Measurements from ENCODE around the gene CLDN22. TPM values are rescaled to one million over a fixed set of nuclear protein-coding genes. Genes with fewer than 3 reads are reported as not detected.

Gene CLDN22
- total and polyA plus RNA-seq, 2 of the 8 experiments (the other 6 are each of a cell fraction or from before 2014, with no cell fraction given), result not detected

- no peak for DNase-seq (ENCODE audit: low read depth in 1 of 2, low spot score in 2 of 2)
- no peak overlapping the region for H3K4me2 ChIP-seq (ENCODE audit: insufficient read depth in 1 of 2, low read depth in 2 of 2, low read length in 2 of 2)
- TF ChIP-seq KDM5A (IDR thresholded peaks at IDR 0.05; ENCODE audit: low read length) (no peak), PHF8 (conservative IDR thresholded peaks at IDR 0.05; ENCODE audit: low read depth, low read length) (no peak), TEAD4 (IDR thresholded peaks at IDR 0.05; ENCODE audit: low read depth, low read length) (no peak), SIX5 (IDR thresholded peaks at IDR 0.05; ENCODE audit: low read depth, low read length) (no peak), POLR2A (IDR thresholded peaks at IDR 0.05; ENCODE audit: control extremely low read depth in 1 of 2, low read depth in 2 of 2, low read length in 2 of 2) (no peak), KDM1A (IDR thresholded peaks at IDR 0.05; ENCODE audit: borderline replicate concordance, low read length) (no peak), RFX5 (IDR thresholded peaks at IDR 0.05; ENCODE audit: borderline replicate concordance, low read depth, low read length) (no peak), BCL11A (IDR thresholded peaks at IDR 0.05; ENCODE audit: low read depth in 2 of 2, low read length in 2 of 2) (no peak), RNF2 (IDR thresholded peaks at IDR 0.05; ENCODE audit: borderline replicate concordance, low read depth, low read length, missing control alignments, poor library complexity, severe bottlenecking) (no peak), NANOG (IDR thresholded peaks at IDR 0.05; ENCODE audit: insufficient read depth, low read depth, low read length, poor library complexity, severe bottlenecking) (no peak), EP300 (IDR thresholded peaks at IDR 0.05; ENCODE audit: borderline replicate concordance in 1 of 2, low read depth in 2 of 2, low read length in 2 of 2) (no peak)
- TF ChIP-seq, protein P1, sequence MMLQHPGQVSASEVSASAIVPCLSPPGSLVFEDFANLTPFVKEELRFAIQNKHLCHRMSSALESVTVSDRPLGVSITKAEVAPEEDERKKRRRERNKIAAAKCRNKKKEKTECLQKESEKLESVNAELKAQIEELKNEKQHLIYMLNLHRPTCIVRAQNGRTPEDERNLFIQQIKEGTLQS (IDR thresholded peaks at IDR 0.05; ENCODE audit: insufficient read depth, low read depth, low read length), result no peak
Observed at GRCh38 chr4:183356173-183356830, 36.2 kb upstream of the CLDN22 start.

More at GRCh38 chr4:183356173-183356830, 36.2 kb upstream of the CLDN22 start:
- Histone ChIP-seq H4K91ac (replicated peaks; ENCODE audit: insufficient read length, low read length) (no peak overlapping the region), H3K9me3 (ENCODE audit: insufficient read depth in 2 of 2, low read depth in 1 of 2, low read length in 1 of 2) (no peaks in the 10 kb centered on the region), H4K20me1 (replicated peaks in 1 of 2; ENCODE audit: control insufficient read depth in 1 of 2, insufficient read depth in 2 of 2, low read length in 2 of 2) (no peaks in the 10 kb centered on the region), H3K79me1 (ENCODE audit: low read depth, low read length) (no peaks in the 10 kb centered on the region), H3K4me3 (ENCODE audit: extremely low read depth in 1 of 4, insufficient read depth in 2 of 4, low read depth in 3 of 4, low read length in 4 of 4) (no peak overlapping the region), H2AFZ (ENCODE audit: low read length) (no peak overlapping the region), H2BK20ac (ENCODE audit: low read length) (no peak overlapping the region), H3K9ac (replicated peaks in 1 of 4; ENCODE audit: extremely low read depth in 1 of 4, low read depth in 3 of 4, low read length in 3 of 4) (no peak overlapping the region), H3K23ac (ENCODE audit: insufficient read length) (no peak overlapping the region), H2BK120ac (replicated peaks; ENCODE audit: low read depth, low read length) (no peak overlapping the region), H2BK5ac (ENCODE audit: low read depth, low read length) (no peak overlapping the region), H3K79me2 (ENCODE audit: control insufficient read depth in 1 of 2, insufficient read depth in 2 of 2, low read length in 2 of 2) (no peaks in the 10 kb centered on the region), H4K8ac (ENCODE audit: extremely low read depth, insufficient read depth, low read length) (no peak overlapping the region), H3K4ac (replicated peaks; ENCODE audit: insufficient read length, low read depth, low read length) (no peak overlapping the region), H3K4me1 (replicated peaks in 1 of 4; ENCODE audit: control insufficient read depth in 3 of 4, insufficient read depth in 4 of 4, low read length in 3 of 4) (peaks cover 0 to 3% (median 1%) of the 10 kb centered on the region in 4 experiments; a peak in 3 of 7 replicates), H3K27ac (ENCODE audit: low read depth, low read length) (no peak overlapping the region), H3K56ac (replicated peaks; ENCODE audit: insufficient read length, low read depth, low read length) (no peak overlapping the region), H3K23me2 (ENCODE audit: low read depth, low read length) (no peaks in the 10 kb centered on the region), H3K27me3 (replicated peaks in 1 of 4; ENCODE audit: control insufficient read depth in 3 of 4, extremely low read depth in 1 of 4, insufficient read depth in 3 of 4, low read length in 3 of 4) (no peaks in the 10 kb centered on the region), H2BK12ac (ENCODE audit: low read depth, low read length) (0 out of 2 replicates have a peak overlapping the region, but pooled peaks have one; percentile 39), H3K18ac (ENCODE audit: extremely low read depth, low read length) (no peak overlapping the region; the same call in 1 of the 2 replicates), H3K14ac (ENCODE audit: insufficient read length) (no peak overlapping the region), H2BK15ac (ENCODE audit: low read length) (no peak overlapping the region), H4K5ac (ENCODE audit: insufficient read length, low read depth, low read length) (no peak overlapping the region), H3K36me3 (ENCODE audit: control insufficient read depth in 2 of 4, insufficient read depth in 4 of 4, low read length in 3 of 4) (no peaks in the 10 kb centered on the region), H2AK5ac (ENCODE audit: low read depth, low read length) (no peak overlapping the region)
- POLR2A ChIA-PET (ENCODE audit: partially characterized antibody), result no interaction called here
- WGBS, 2 experiments (ENCODE audit: extremely low coverage in 1 of 2, insufficient coverage in 1 of 2, insufficient read length in 1 of 2, insufficient replicate concordance in 2 of 2, low coverage in 1 of 2, low lambda C conversion rate in 2 of 2, missing lambda C conversion rate in 1 of 2), result 60 to 88% methylated on average over 1 to 20 of the region's 20 CpGs
- FAIRE-seq, result no peak
- CTCF ChIA-PET (ENCODE audit: partially characterized antibody), result interaction anchor here (2.4 kb wide), 1 partner anchor 51 kb away, joined by 7 read pairs; no protein-coding TSS in a partner anchor

Data from H1 (cell line).